HT1080 (cell line): Measurements from ENCODE around the gene KIRREL3. TPM values are rescaled to one million over a fixed set of nuclear protein-coding genes. Genes with fewer than 3 reads are reported as not detected.
A peak's percentile ranks its signal among the peaks of the same experiment; 100 is the strongest.

Source experiments
- DNase-seq: peaks from one replicate; pipeline ENCODE4 v3.0.0-alpha.2; 2015; ENCODE audit warnings: low read depth
- total RNA-seq: library from RNA; depleted of rRNA; stranded (reverse); fragments of >200 nt; shearing (Covaris generic); gene quantifications from 2 replicates; pipeline ENCODE4 v1.2.3, GENCODE V29; 2014

KIRREL3 gene
- total RNA-seq, 1 experiment from 2014 or later = 1.7 TPM

GRCh38 chr11:126495281-126496220 is 505.0 kb downstream of the KIRREL3 start:
- no peak for DNase-seq

- DNase-seq = no peak
Measured at GRCh38 chr11:126494831-126495230, 505.7 kb downstream of the KIRREL3 start.

- no peak for DNase-seq
Measured at GRCh38 chr11:126492331-126493082, 508.1 kb downstream of the KIRREL3 start.

GRCh38 chr11:126491092-126491491 is 509.5 kb downstream of the KIRREL3 start:
- DNase-seq = no peak

GRCh38 chr11:126489836-126490660 is 510.5 kb downstream of the KIRREL3 start:
- DNase-seq = no peak

- no peak for DNase-seq
Measured at GRCh38 chr11:126488591-126489370, 511.8 kb downstream of the KIRREL3 start.

GRCh38 chr11:126487711-126488110 is 512.9 kb downstream of the KIRREL3 start:
- DNase-seq = no peak

- DNase-seq = no peak
Measured at GRCh38 chr11:126485986-126486635, 514.5 kb downstream of the KIRREL3 start.

- no peak for DNase-seq
Measured at GRCh38 chr11:126485021-126485792, 515.4 kb downstream of the KIRREL3 start.

- DNase-seq = peak; percentile 60
Measured at GRCh38 chr11:126484266-126484665, 516.3 kb downstream of the KIRREL3 start.

GRCh38 chr11:126483621-126484195 is 516.9 kb downstream of the KIRREL3 start:
- DNase-seq = no peak

GRCh38 chr11:126482586-126483108 is 517.9 kb downstream of the KIRREL3 start:
- no peak for DNase-seq

- no peak for DNase-seq
Measured at GRCh38 chr11:126481303-126481680, 519.3 kb downstream of the KIRREL3 start.

- peak; percentile 79 for DNase-seq
Measured at GRCh38 chr11:126480410-126481302, 519.9 kb downstream of the KIRREL3 start.

- DNase-seq = no peak
Measured at GRCh38 chr11:126480015-126480409, 520.6 kb downstream of the KIRREL3 start.

GRCh38 chr11:126479178-126479930 is 521.2 kb downstream of the KIRREL3 start:
- no peak for DNase-seq

- DNase-seq = no peak
Measured at GRCh38 chr11:126478466-126478865, 522.1 kb downstream of the KIRREL3 start.
